ENCODE measurements around the gene ABCG4. TPM values are rescaled to one million over a fixed set of nuclear protein-coding genes. Genes with fewer than 3 reads are reported as not detected.

The ABCG4 gene
- total and polyA plus RNA-seq, 2 of the 8 experiments (the other 6 are each of a cell fraction or from before 2014, with no cell fraction given): 1.8 to 2.3 TPM

- no peak for TF ChIP-seq EP300 (IDR thresholded peaks at IDR 0.05; ENCODE audit: borderline replicate concordance in 1 of 2, low read depth in 2 of 2, low read length in 2 of 2)
- TF ChIP-seq PHF8 (conservative IDR thresholded peaks at IDR 0.05; ENCODE audit: low read depth, low read length): peak; percentile 78
Observed at GRCh38 chr11:119121008-119121810, 27.6 kb upstream of the ABCG4 start, which contains the start of gene HINFP (continued).

All from H1 (cell line).